Esophagus muscularis mucosa (tissue), 4 donors: ENCODE measurements around the gene PSG6.
"Not testable (repeated sequence)": the region's sequence is repeated elsewhere in the genome, so short reads cannot be mapped to it uniquely, and the experiment has no call there.

Source experiments
- CTCF ChIP-seq, 3 experiments: fragments of 200-600 bp in 2 of 3; fragments of 450-650 bp in 1 of 3; sonication (generic) in 2 of 3; IDR thresholded peaks; one replicate each; pipeline ENCODE4 v1.5.1; 2017 to 2019; ENCODE audit warnings: antibody characterized with exemption in 3 of 3, mild to moderate bottlenecking in 2 of 3, moderate library complexity in 1 of 3
- EP300 ChIP-seq: sonication (generic); formaldehyde crosslinking; IDR thresholded peaks from one replicate; pipeline ENCODE4 v1.6.1; 2017; ENCODE audit warnings: antibody characterized with exemption
- POLR2A ChIP-seq: fragments of 450-650 bp; IDR thresholded peaks from one replicate; pipeline ENCODE4 v1.6.1; 2017; ENCODE audit warnings: antibody characterized with exemption, moderate library complexity, mild to moderate bottlenecking, low read depth

DNA sequence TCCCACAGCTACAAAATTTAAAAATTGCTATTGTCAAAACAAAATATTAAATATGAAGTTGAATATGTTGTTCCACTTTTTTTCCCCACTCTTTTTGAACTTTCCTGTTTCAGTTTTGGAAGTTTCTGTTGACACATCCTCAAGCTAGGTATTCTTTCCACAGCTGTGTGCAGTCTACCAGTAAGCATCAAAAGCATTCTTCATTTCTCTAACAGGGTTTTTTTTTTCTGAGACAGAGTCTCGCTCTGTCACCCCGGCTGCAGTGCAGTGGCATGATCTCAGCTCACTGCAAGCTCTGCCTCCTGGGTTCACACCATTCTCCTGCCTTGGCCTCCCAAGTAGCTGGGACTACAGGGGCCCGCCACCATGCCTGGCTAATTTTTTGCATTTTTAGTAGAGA is 43.6 kb downstream of the PSG6 start:
- TF ChIP-seq CTCF (IDR thresholded peaks at IDR 0.05); EP300; POLR2A: not testable (repeated sequence)
